PC-3 (cell line): ENCODE data around the gene DYNC1LI1. TPM values are rescaled to one million over a fixed set of nuclear protein-coding genes. Genes with fewer than 3 reads are reported as not detected.

Source experiments
- ATAC-seq: fragments of 200-7000 bp; cut with Tn5 transposase; 2 replicates; pipeline ENCODE4 v1.9.1; 2020; ENCODE audit warnings: mild to moderate bottlenecking, moderate library complexity
- BruUV-seq: library from RNA; stranded (reverse); fragments of 400-500 nt; replicated peaks from 2 replicates; lab custom pipeline; 2021; lab: Mats Ljungman, UMichigan
- CTCF ChIA-PET: fragments of 300-600 bp; sonication (Branson Sonifier 250); formaldehyde crosslinking; loops from one replicate; lab custom pipeline; 2022; ENCODE audit warnings: antibody characterized with exemption; lab: Charles Lee
- POLR2A ChIA-PET: fragments of 300-600 bp; sonication (Branson Sonifier 250); formaldehyde crosslinking; loops from one replicate; lab custom pipeline; 2022; ENCODE audit warnings: antibody characterized with exemption; ENCODE audit not compliant: unreplicated experiment; lab: Charles Lee
- DNase-seq: peaks from one replicate; pipeline ENCODE4 v3.0.0-alpha.2; 2015
- H2AFZ ChIP-seq: fragments of 300-600 bp; sonication (generic); 2 replicates; pipeline ENCODE4 v1.6.0; 2016; ENCODE audit warnings: antibody characterized with exemption, low read length
- H3F3A ChIP-seq: fragments of 300-600 bp; sonication (generic); one replicate; pipeline ENCODE4 v1.6.0; 2017; ENCODE audit warnings: antibody characterized with exemption, low read length, control low read depth, mild to moderate bottlenecking; ENCODE audit not compliant: unreplicated experiment
- H3K27ac ChIP-seq: fragments of 300-600 bp; sonication (generic); 2 replicates; pipeline ENCODE4 v1.5.1; 2016; ENCODE audit warnings: mild to moderate bottlenecking, low read length
- H3K27me3 ChIP-seq: fragments of 300-600 bp; sonication (generic); 2 replicates; pipeline ENCODE4 v1.6.1; 2016; ENCODE audit warnings: low read length, mixed read lengths
- H3K36me3 ChIP-seq: fragments of 300-600 bp; sonication (generic); 2 replicates; pipeline ENCODE4 v1.6.1; 2016; ENCODE audit warnings: low read depth, mixed run types, low read length, mixed read lengths
- H3K4me1 ChIP-seq: fragments of 300-600 bp; sonication (generic); 2 replicates; pipeline ENCODE4 v1.5.1; 2016; ENCODE audit warnings: low read length; ENCODE audit not compliant: insufficient read depth
- H3K4me2 ChIP-seq: fragments of 300-600 bp; sonication (generic); 2 replicates; pipeline ENCODE4 v1.6.0; 2016; ENCODE audit warnings: low read length
- H3K4me3 ChIP-seq: fragments of 300-600 bp; sonication (generic); 2 replicates; pipeline ENCODE4 v1.5.1; 2016; ENCODE audit warnings: mild to moderate bottlenecking, low read length, mixed read lengths
- H3K79me2 ChIP-seq: fragments of 300-600 bp; sonication (generic); 2 replicates; pipeline ENCODE4 v1.6.1; 2017; ENCODE audit warnings: low read length, mixed read lengths
- H3K9ac ChIP-seq: fragments of 300-600 bp; sonication (generic); 2 replicates; pipeline ENCODE4 v1.6.0; 2016; ENCODE audit warnings: mild to moderate bottlenecking, low read length
- H3K9me2 ChIP-seq: fragments of 300-600 bp; sonication (generic); replicated peaks from 2 replicates; pipeline ENCODE4 v1.6.1; 2016; ENCODE audit warnings: mixed run types, low read length, mixed read lengths
- H3K9me3 ChIP-seq: fragments of 300-600 bp; sonication (generic); 2 replicates; pipeline ENCODE4 v1.6.1; 2016; ENCODE audit warnings: low read length, mixed read lengths
- H4K20me1 ChIP-seq: fragments of 300-600 bp; sonication (generic); 2 replicates; pipeline ENCODE4 v1.6.1; 2016; ENCODE audit warnings: low read length, mixed read lengths
- EZH2 ChIP-seq: fragments of 300-600 bp; sonication (generic); IDR thresholded peaks from one replicate; pipeline ENCODE4 v1.6.1; 2017; ENCODE audit warnings: antibody characterized with exemption, mild to moderate bottlenecking, low read length; ENCODE audit not compliant: unreplicated experiment
- EZH2phosphoT487 ChIP-seq: fragments of 300-600 bp; sonication (generic); IDR thresholded peaks from 2 replicates; pipeline ENCODE4 v1.6.1; 2018; ENCODE audit warnings: mild to moderate bottlenecking, antibody characterized with exemption, low read length, borderline replicate concordance
- intact Hi-C: fragments of 100-400 bp; cut with micrococcal nuclease; formaldehyde crosslinking; loops from 2 replicates; pipeline ENCODE4 v1.9.0; 2023
- total RNA-seq: library from RNA; depleted of rRNA; stranded (reverse); fragments of >200 nt; gene quantifications from 2 replicates; pipeline ENCODE4 v1.2.3, GENCODE V29; 2014
- TF ChIP-seq, protein P1 (sequence below): fragments of 300-600 bp; sonication (generic); conservative IDR thresholded peaks from 2 replicates; pipeline ENCODE4 v1.5.1; 2017; ENCODE audit warnings: antibody characterized with exemption, low read depth, mild to moderate bottlenecking, low read length

The DYNC1LI1 gene
- total RNA-seq, 1 experiment from 2014 or later: 44.2 TPM

DNA sequence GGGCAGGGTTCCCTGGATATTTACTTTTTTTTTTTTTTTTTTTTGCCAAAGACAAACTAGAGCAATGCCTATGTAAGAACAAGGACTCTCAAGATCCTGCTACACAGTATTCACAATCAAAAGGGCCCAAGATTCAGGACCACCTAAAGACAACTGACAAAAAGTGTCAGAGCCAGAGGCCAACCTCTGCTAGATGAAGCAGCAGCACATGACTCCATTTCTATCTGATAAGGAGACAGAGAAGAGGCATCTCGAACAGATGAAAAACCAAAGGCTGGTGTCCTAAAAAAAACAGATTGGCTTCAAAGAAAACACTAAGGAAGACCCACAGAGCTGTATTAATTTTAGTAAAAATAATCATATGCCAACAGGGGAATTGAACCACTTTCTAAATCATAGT lies 88.0 kb downstream of the DYNC1LI1 start:
- H2AFZ ChIP-seq: no peak overlapping the region
- no peak overlapping the region for H3K4me3 ChIP-seq
- no peaks in the 10 kb centered on the region for H3K9me3 ChIP-seq
- CTCF ChIA-PET: no interaction called here
- no peaks in the 10 kb centered on the region for H3F3A ChIP-seq
- no peaks in the 10 kb centered on the region for H3K9me2 ChIP-seq
- H3K27me3 ChIP-seq: no peaks in the 10 kb centered on the region
- H3K4me2 ChIP-seq: no peak overlapping the region
- H4K20me1 ChIP-seq: no peaks in the 10 kb centered on the region
- POLR2A ChIA-PET: no interaction called here
- H3K27ac ChIP-seq: no peak overlapping the region
- no peak overlapping the region for H3K9ac ChIP-seq
- TF ChIP-seq, protein P1, sequence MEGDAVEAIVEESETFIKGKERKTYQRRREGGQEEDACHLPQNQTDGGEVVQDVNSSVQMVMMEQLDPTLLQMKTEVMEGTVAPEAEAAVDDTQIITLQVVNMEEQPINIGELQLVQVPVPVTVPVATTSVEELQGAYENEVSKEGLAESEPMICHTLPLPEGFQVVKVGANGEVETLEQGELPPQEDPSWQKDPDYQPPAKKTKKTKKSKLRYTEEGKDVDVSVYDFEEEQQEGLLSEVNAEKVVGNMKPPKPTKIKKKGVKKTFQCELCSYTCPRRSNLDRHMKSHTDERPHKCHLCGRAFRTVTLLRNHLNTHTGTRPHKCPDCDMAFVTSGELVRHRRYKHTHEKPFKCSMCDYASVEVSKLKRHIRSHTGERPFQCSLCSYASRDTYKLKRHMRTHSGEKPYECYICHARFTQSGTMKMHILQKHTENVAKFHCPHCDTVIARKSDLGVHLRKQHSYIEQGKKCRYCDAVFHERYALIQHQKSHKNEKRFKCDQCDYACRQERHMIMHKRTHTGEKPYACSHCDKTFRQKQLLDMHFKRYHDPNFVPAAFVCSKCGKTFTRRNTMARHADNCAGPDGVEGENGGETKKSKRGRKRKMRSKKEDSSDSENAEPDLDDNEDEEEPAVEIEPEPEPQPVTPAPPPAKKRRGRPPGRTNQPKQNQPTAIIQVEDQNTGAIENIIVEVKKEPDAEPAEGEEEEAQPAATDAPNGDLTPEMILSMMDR: no peak
- no peak for TF ChIP-seq EZH2phosphoT487
- TF ChIP-seq EZH2: no peak
- ATAC-seq (no peak), DNase-seq (no peak)
- H3K36me3 ChIP-seq: peaks cover 9% of the 10 kb centered on the region
- H3K79me2 ChIP-seq: no peaks in the 10 kb centered on the region
- intact Hi-C loops: no loop called here
- BruUV-seq: no TSS peak
- no peaks in the 10 kb centered on the region for H3K4me1 ChIP-seq

DNA sequence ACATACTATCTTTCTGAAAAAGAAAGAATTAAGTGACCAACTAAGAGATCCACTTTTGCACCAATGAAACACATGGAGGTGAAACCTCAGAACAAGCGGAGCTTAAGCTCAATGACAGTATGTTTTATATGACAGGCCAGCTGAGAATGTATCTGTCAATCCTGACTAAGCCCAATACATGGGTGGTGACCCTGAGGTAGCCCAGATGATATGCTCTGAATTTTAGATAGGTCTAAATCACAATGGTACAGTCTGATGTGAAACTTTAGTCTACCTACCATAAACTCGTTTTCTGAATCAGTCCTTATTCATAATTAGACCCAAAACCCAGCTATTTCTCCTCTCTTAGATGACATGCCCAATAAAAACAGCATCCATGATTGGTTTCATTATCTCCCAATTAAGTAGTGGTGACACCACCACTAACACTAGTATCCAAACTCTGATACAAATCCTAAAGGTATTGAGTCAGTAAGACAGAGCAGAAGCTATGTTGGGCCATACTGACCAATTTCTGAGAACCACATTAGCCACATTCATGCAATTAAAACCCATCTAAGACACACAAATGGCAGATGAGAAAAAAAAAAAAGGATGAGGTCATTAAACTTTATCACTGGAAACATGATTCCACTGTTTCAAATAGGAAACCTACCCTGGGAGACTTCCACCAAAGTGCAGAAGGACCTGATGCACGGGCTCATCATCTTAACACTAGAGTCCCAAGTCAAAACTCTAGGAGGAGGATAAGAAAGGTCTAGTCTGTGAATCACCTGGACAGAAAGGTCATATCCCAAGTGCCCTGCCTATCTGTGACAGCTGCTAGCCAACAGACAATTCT lies 88.6 kb downstream of the DYNC1LI1 start:
- ChIA-PET CTCF (interaction anchor here (0.6 kb wide), 1 partner anchor 298 kb away, joined by 3 read pairs; no protein-coding TSS in a partner anchor), POLR2A (no interaction called here)
- H3K4me3 ChIP-seq: no peak overlapping the region
- no peaks in the 10 kb centered on the region for H3K27me3 ChIP-seq
- H3K27ac ChIP-seq: no peak overlapping the region
- H4K20me1 ChIP-seq: no peaks in the 10 kb centered on the region
- no peaks in the 10 kb centered on the region for H3K9me2 ChIP-seq
- DNase-seq: no peak
- H3K9me3 ChIP-seq: no peaks in the 10 kb centered on the region
- no peaks in the 10 kb centered on the region for H3F3A ChIP-seq
- no peak overlapping the region for H3K9ac ChIP-seq
- H3K36me3 ChIP-seq: peaks cover 9% of the 10 kb centered on the region
- H2AFZ ChIP-seq: no peak overlapping the region
- intact Hi-C loops: no loop called here
- TF ChIP-seq, protein P1: no peak
- TF ChIP-seq EZH2phosphoT487: no peak
- TF ChIP-seq EZH2: no peak
- no TSS peak for BruUV-seq
- H3K79me2 ChIP-seq: no peaks in the 10 kb centered on the region
- H3K4me2 ChIP-seq: no peak overlapping the region
- no peaks in the 10 kb centered on the region for H3K4me1 ChIP-seq
- ATAC-seq: no peak

DNA sequence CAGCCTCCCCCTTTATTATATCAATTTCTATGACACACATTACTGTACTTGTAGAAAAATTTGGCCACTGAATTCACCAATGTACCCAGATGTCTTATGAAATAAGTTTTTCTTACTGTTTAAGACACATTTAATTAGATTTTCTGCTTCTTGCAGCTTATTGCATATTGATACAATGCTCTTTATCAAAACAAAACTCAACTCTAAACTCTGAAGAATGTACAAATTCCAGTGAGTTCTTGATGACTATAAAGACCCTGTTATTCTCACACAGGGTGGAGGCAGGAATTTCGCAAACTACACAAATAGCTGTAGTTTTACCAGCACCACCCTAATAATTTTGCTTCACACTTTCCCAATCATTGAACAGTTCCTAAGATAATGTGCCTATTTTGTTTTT lies 90.1 kb downstream of the DYNC1LI1 start:
- Histone ChIP-seq H2AFZ (no peak overlapping the region), H3K9ac (no peak overlapping the region), H3K9me2 (no peaks in the 10 kb centered on the region), H3K4me1 (no peaks in the 10 kb centered on the region), H3K9me3 (no peaks in the 10 kb centered on the region), H3K27ac (no peak overlapping the region), H3K79me2 (no peaks in the 10 kb centered on the region), H3F3A (no peaks in the 10 kb centered on the region), H3K4me2 (no peak overlapping the region), H3K27me3 (no peaks in the 10 kb centered on the region), H4K20me1 (no peaks in the 10 kb centered on the region), H3K36me3 (peaks cover 9% of the 10 kb centered on the region), H3K4me3 (no peak overlapping the region)
- TF ChIP-seq EZH2phosphoT487 (no peak), EZH2 (no peak)
- TF ChIP-seq, protein P1: no peak
- ChIA-PET CTCF (no interaction called here), POLR2A (no interaction called here)
- intact Hi-C loops: no loop called here
- DNase-seq (no peak), ATAC-seq (no peak)
- no TSS peak for BruUV-seq
